GM18508 (cell line): ENCODE results near the gene GRIN2A.

Experiments used
- ATAC-seq: cut with Tn5 transposase; IDR thresholded peaks from one replicate; pipeline ENCODE4 v1.9.1; 2021; ENCODE audit warnings: moderate number of reproducible peaks; ENCODE audit not compliant: insufficient read depth, unreplicated experiment

The GRIN2A gene

GRCh38 chr16:10040136-10041080 is 141.8 kb downstream of the GRIN2A start:
- no peak for ATAC-seq

DNA sequence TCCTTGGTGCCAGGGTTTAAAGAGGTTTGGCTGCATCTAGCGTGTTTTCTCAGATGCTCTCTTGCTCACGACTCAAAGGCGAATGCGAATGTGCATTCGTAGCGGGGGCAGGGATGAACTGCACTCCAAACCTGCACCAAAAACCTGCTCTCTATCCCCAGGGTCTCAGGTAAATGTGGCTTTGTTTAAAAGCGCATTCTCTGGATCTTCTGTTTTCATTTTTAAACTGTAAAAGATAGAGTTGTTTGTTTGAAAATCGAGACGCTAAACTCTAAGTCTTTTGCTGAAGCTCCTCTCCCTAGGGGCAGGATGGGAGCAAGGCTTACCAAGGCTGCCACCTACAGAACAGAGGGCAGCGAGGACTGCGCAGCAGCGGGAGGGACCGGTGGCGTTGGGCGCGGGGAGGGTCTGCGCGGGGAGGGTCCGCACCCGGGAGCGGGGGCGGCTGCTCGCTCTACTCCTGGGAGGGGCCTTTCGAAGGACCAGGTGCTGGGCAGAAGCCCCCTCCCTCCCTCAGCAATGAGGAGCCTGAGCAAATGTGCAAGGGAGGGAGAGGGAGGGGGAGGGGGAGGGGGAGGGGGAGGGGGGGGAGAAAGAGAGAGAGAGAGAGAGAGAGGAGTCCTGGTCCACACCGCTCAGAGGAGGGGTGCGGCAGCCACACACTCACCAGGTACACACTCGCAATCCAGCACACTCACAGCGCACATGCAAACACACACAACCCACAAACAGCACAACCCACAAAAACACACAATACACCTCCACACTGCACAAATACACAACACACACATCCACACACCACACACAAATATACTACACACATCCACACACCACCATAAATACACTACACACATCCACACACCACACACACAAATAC is 142.8 kb downstream of the GRIN2A start:
- no peak for ATAC-seq

DNA sequence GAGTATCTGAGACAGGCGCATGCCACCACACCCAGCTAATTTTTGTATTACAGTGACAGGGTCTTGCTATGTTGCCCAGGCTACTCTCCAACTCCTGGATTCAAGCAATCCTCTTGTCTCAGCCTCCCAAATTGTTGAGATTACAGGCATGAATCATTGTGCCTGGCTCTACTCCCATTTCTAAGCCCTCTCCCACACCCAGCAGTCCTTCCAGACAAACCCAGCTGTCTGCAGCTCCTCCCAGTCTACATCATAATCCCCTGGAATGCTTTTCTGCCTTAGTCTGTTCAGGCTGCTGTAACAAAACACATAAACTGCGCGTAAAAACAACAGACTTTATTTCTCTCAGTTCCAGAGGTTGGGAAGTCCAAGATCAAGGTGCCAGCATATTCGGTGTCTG is 144.5 kb downstream of the GRIN2A start:
- ATAC-seq, result no peak

DNA sequence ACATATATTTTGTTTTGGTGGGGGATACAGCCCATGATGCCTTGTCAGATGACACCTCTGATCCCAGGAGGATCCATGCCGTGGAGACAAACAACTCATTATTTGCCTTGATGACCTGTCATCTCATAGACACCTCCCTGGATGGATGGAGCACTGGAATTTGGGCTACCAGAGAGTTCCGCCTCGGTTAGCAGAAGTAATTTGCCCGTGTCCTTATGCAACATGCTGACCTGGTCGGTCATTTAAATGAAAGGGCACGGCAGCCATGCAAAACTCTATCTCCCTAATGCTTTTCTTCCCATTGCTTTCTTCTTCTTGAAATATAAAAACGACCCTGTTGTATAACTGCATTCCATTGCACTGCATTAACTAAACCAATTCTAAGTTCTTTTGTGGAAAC is 145.3 kb downstream of the GRIN2A start:
- no peak for ATAC-seq

GRCh38 chr16:10033556-10033955 is 148.7 kb downstream of the GRIN2A start:
- no peak for ATAC-seq

DNA sequence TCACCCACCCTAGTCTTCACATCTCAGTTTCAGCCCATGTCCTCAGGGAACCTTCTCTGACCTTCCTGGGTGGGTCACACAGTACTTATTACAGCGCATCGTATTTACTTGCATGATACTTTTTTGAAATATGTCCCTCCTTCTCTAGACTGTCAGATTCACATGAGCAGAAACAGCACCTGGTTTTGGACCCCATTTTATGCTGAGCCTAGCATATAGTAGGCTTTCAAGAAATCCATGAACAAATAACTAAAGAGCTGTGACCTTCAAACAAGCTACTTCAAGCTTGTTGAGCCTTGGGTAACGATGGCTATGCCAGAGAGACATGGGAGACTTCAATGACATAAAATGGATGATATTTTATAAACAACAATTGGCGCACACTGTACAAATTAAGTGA is 150.3 kb downstream of the GRIN2A start:
- ATAC-seq, result no peak

DNA sequence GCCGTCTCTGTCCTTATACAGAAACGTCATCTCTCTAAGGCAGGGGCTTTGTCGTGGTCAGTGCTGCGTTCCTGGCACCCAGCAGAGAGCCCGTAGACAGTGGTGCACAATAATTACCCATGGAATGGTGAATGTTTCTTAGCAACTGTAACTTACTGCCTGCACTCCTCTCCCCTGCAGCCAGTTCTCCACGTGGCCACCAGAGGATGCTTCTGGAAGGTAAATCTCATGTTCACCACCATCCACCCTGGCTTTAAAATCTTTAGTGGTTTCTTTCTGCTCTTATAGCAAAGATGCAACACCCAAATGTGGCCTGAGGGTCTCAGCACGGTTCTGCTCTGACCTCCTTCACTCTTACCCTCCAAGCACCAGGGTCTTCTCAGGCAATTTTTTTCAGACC is 150.8 kb downstream of the GRIN2A start:
- no peak for ATAC-seq

GRCh38 chr16:10028644-10029043 is 153.6 kb downstream of the GRIN2A start:
- ATAC-seq, result no peak

DNA sequence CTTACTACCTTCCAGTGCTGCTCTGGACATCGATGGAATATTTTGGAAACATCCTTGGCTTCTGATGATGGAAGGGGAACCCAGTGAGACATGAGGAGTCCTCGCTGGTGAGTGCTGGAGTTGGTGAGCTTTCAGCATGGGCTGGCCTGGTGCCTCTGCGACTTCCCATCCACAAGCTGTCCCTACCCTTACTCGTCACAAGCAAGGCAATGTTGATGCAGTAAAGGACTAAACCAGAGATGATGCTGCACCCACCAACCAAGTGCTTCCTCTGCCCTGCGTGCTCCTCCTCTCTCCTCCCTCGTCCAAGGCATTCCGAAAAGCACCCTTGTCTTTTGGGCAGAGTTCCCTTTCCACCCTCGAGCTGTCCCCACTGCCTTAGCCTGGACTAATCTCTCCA is 154.7 kb downstream of the GRIN2A start:
- no peak for ATAC-seq

GRCh38 chr16:10026593-10026992 is 155.6 kb downstream of the GRIN2A start:
- no peak for ATAC-seq

GRCh38 chr16:10022098-10022497 is 160.1 kb downstream of the GRIN2A start:
- no peak for ATAC-seq

GRCh38 chr16:10020866-10021265 is 161.4 kb downstream of the GRIN2A start:
- no peak for ATAC-seq

DNA sequence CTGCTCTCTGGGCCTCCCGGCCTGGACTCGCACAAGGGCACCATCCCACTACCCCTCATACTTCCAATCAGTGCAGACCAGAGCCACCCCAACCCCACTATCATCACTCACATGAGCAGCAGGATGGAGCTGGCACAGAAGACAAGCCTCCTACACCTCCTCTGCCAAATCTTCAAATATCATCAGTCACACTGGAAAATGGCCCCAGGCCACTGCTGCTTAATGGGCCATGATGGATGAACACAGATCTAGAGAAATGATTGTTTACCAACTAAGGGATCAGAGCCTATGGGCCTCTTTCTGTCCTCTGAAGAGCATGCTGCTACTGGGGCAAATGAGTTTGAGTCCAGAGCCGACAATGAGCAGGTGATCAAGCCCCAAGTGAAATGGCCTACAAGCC is 165.5 kb downstream of the GRIN2A start:
- ATAC-seq, result no peak

DNA sequence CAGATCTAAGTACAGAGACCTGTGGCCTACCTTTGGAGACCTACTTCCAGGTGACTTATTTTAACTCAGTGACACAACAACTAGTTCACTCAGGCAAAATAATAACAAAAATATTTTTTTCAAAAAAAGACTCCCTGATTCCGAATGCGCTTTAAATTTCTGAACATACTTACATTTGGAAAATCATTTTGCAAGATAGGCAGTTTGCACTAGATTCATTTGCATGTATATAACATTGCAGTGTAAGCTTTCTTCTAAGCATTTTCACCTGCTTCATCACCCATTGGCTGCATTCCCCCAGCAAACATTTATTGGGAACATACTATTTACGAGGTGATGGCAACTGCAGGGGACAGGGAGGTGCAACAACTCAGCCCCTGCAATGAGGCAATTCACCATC is 166.8 kb downstream of the GRIN2A start:
- ATAC-seq, result no peak

- ATAC-seq, result no peak
These were observed 168.5 kb downstream of the GRIN2A start for GRCh38 chr16:10013774-10014173.

GRCh38 chr16:10013364-10013763 is 168.9 kb downstream of the GRIN2A start:
- ATAC-seq, result no peak

DNA sequence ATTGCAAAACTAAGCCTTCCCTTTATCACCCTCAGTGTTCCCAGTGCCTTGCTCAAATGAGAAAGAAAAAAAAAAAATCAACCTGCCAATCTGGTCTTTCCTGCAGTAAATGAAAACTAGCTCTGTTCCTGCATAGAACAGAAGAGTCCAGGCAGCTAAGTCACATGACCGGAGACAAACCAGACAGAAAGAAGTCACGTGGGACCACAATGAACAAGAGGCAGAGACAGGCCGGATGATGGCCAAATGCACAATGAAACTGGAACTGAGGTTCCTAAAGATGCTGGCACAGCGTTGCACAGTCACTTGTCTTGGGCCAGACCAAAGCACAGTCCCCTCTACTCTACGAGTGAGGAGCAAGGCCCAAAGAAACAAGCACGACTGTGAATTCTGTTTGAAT is 172.5 kb downstream of the GRIN2A start:
- no peak for ATAC-seq

GRCh38 chr16:10003486-10003885 is 178.7 kb downstream of the GRIN2A start:
- no peak for ATAC-seq

- ATAC-seq, result no peak
These were observed 180.9 kb downstream of the GRIN2A start for GRCh38 chr16:10001258-10001775.

- no peak for ATAC-seq
These were observed 186.0 kb downstream of the GRIN2A start for GRCh38 chr16:9996221-9996620.

- no peak for ATAC-seq
These were observed 189.8 kb downstream of the GRIN2A start for GRCh38 chr16:9992441-9992840.
